Glutamatergic neuron (in vitro differentiated cells): ENCODE results near the gene RHOBTB3. TPM values are rescaled to one million over a fixed set of nuclear protein-coding genes. Genes with fewer than 3 reads are reported as not detected.

Source experiments
- DNase-seq: peaks from one replicate; pipeline ENCODE4 v3.0.0; 2022
- H3K27ac Mint-ChIP-seq: one replicate; pipeline ENCODE4 v1.8.0; 2020; ENCODE audit warnings: mild to moderate bottlenecking, mixed read lengths, inconsistent platforms; ENCODE audit not compliant: unreplicated experiment
- H3K27me3 Mint-ChIP-seq: one replicate; pipeline ENCODE4 v1.8.0; 2020; ENCODE audit warnings: mild to moderate bottlenecking, moderate library complexity, mixed read lengths, inconsistent platforms; ENCODE audit not compliant: unreplicated experiment
- H3K36me3 Mint-ChIP-seq: one replicate; pipeline ENCODE4 v1.8.0; 2020; ENCODE audit warnings: mild to moderate bottlenecking, mixed read lengths, inconsistent platforms; ENCODE audit not compliant: unreplicated experiment
- H3K4me1 Mint-ChIP-seq: one replicate; pipeline ENCODE4 v1.8.0; 2020; ENCODE audit warnings: mild to moderate bottlenecking, low read depth, mixed read lengths, inconsistent platforms; ENCODE audit not compliant: unreplicated experiment
- H3K4me3 Mint-ChIP-seq: one replicate; pipeline ENCODE4 v1.8.0; 2020; ENCODE audit warnings: mild to moderate bottlenecking, mixed read lengths, inconsistent platforms; ENCODE audit not compliant: unreplicated experiment
- H3K9me3 Mint-ChIP-seq: one replicate; pipeline ENCODE4 v1.8.0; 2020; ENCODE audit warnings: mild to moderate bottlenecking, moderate library complexity, mixed read lengths, inconsistent platforms; ENCODE audit not compliant: unreplicated experiment
- total RNA-seq: library from RNA; stranded (reverse); fragmentation: NEBNext Ultra II Directional; extraction: Animal tissue kit (Norgen Biotek cat#: 25700); gene quantifications from one replicate; pipeline ENCODE4 v1.2.1, GENCODE V29; 2021; ENCODE audit not compliant: unreplicated experiment
- TF ChIP-seq, protein P1 (sequence below): fragments of 200-600 bp; sonication (generic); IDR thresholded peaks from one replicate; pipeline ENCODE4 v1.5.0; 2021; ENCODE audit not compliant: partially characterized antibody, unreplicated experiment

Gene RHOBTB3
- total RNA-seq, 1 donor from 2014 or later, result 39.0 TPM

DNA sequence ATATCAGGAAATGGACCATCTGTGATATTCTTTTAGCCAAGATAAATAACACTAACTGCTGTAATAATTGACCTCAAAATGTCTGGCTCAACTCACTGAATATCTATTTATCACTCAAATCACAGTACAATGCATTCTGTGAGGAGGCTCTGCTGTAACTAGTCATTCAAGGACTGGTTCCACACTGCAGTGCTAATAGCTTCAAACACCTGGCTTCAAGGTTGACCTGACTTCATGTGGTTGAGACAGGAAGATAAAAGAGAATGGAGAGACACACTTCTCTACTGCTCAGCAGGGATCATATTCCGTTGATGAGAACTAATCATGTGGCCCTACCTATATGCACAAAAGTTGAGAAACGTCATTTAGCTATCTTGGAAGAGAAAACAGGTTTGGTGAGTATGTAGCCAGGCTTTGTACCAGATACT is 3.4 kb upstream of the RHOBTB3 start:
- no peaks in the 10 kb centered on the region for H3K36me3 Mint-ChIP-seq
- H3K27me3 Mint-ChIP-seq, result peaks cover 16% of the 10 kb centered on the region
- no peak overlapping the region for H3K27ac Mint-ChIP-seq
- peaks cover 11% of the 10 kb centered on the region for H3K9me3 Mint-ChIP-seq
- TF ChIP-seq, protein P1, sequence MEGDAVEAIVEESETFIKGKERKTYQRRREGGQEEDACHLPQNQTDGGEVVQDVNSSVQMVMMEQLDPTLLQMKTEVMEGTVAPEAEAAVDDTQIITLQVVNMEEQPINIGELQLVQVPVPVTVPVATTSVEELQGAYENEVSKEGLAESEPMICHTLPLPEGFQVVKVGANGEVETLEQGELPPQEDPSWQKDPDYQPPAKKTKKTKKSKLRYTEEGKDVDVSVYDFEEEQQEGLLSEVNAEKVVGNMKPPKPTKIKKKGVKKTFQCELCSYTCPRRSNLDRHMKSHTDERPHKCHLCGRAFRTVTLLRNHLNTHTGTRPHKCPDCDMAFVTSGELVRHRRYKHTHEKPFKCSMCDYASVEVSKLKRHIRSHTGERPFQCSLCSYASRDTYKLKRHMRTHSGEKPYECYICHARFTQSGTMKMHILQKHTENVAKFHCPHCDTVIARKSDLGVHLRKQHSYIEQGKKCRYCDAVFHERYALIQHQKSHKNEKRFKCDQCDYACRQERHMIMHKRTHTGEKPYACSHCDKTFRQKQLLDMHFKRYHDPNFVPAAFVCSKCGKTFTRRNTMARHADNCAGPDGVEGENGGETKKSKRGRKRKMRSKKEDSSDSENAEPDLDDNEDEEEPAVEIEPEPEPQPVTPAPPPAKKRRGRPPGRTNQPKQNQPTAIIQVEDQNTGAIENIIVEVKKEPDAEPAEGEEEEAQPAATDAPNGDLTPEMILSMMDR, result no peak
- no peak overlapping the region for H3K4me3 Mint-ChIP-seq
- DNase-seq, result no peak
- peaks cover 9% of the 10 kb centered on the region for H3K4me1 Mint-ChIP-seq

DNA sequence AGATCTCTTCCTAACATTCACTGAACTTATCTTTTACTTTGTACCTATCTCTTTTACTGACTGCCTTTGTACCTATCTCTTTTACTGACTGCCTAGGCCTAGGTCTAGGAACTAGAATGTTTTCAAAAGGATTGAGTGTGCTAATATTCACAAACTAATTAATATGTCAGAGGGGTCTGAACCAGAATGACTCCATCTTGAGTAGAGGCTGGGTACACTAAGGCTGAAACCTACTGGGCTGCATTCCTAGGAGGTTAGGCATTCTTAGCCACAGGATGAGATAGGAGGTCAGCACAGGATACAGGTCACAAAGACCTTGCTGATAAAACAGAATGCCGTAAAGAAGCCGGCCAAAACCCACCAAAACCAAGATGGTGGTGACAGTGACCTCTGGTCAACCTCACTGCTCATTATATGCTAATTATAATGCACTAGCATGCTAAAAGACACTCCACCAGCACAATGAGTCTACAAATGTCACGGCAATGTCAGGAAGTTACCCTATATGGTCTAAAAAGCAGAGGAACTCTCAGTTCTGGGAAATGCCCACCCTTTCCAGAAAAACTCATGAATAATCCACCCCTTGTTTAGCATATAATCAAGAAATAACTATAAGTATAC is 2.5 kb upstream of the RHOBTB3 start:
- H3K4me3 Mint-ChIP-seq, result no peak overlapping the region
- peaks cover 9% of the 10 kb centered on the region for H3K4me1 Mint-ChIP-seq
- H3K27me3 Mint-ChIP-seq, result peaks cover 16% of the 10 kb centered on the region
- TF ChIP-seq, protein P1, result no peak
- H3K9me3 Mint-ChIP-seq, result peaks cover 11% of the 10 kb centered on the region
- DNase-seq, result no peak
- H3K27ac Mint-ChIP-seq, result no peak overlapping the region
- no peaks in the 10 kb centered on the region for H3K36me3 Mint-ChIP-seq

DNA sequence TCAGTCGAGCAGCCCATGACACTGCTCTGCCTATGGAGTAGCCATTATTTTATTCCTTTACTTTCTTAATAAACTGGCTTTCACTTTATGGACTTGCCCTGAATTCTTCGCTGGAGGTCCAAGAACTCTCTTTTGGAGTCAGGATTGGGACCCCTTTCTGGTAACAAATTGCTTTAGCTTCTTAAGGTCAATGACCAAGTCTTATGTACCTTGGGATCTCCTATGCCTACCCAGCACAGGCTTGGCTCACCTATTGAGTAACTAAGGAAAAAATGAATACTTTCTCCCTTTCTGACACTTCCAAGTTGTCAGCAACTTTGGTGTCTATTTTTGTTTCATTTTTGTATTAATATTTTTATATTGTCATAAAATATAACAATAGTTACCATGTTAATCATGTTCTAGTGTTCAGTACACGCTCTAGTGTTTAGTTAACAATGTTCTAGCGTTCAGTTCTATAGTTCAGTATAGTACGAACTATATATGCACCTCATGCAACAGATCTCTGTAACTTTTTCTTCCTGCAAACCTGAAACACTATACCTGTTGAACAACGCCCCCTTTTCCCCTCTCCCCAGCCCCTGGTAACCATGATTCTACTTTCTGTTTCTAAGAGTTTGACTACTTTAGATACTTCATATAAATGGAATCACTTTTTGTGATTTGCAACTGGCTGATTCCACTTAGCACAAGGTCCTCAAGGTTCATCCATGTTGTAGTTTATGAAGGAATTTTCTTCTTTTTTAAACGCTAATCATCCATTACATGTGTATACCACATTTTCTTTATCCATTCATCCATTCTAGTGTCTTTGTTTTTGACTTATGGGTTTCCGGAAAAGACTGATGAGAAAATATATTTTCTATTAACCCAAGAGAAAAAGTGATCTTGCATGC is 1.8 kb upstream of the RHOBTB3 start:
- Mint-ChIP-seq H3K9me3 (peaks cover 11% of the 10 kb centered on the region), H3K27ac (no peak overlapping the region), H3K4me1 (peaks cover 10% of the 10 kb centered on the region), H3K36me3 (no peaks in the 10 kb centered on the region), H3K27me3 (peaks cover 16% of the 10 kb centered on the region), H3K4me3 (no peak overlapping the region)
- TF ChIP-seq, protein P1, result no peak
- DNase-seq, result no peak

DNA sequence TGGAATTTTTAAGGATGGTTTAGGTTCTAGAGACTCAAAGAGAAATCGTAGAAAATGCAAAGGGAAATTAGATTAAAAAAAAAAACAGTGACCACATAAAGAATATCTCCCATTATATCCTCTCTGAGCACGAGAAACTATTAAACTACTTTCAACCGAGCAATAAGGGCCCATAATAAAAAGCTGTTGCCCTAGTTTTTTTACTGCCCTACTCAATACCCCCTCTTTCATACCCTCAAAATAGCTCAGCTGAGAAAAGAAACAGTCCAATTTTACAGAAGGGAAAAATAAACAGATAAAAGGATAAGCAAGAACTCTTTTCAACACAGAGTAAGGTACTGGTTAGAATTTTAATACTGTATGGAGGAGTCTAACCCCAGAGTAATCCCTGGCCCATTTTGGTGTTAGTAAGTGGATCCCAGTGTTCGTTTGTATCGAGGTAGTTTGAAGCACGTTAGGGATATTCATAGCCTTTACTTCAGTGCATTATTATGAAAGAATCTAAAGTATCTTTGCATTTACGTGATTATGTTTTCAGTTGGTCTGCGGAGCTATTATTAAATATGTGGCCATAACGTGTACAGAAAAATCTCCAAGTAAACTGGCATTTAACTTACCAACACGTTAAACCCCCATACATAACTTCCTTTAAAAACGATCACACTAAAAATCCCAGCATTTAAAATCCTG is 980 bp upstream of the RHOBTB3 start:
- H3K4me3 Mint-ChIP-seq, result peak overlapping the region; percentile 86
- H3K27ac Mint-ChIP-seq, result peak overlapping the region; percentile 90
- TF ChIP-seq, protein P1, result no peak
- H3K27me3 Mint-ChIP-seq, result peaks cover 16% of the 10 kb centered on the region
- H3K36me3 Mint-ChIP-seq, result no peaks in the 10 kb centered on the region
- peaks cover 11% of the 10 kb centered on the region for H3K9me3 Mint-ChIP-seq
- H3K4me1 Mint-ChIP-seq, result peaks cover 14% of the 10 kb centered on the region
- no peak for DNase-seq
